ENCODE data around the gene MEOX2.

Gene MEOX2

DNA sequence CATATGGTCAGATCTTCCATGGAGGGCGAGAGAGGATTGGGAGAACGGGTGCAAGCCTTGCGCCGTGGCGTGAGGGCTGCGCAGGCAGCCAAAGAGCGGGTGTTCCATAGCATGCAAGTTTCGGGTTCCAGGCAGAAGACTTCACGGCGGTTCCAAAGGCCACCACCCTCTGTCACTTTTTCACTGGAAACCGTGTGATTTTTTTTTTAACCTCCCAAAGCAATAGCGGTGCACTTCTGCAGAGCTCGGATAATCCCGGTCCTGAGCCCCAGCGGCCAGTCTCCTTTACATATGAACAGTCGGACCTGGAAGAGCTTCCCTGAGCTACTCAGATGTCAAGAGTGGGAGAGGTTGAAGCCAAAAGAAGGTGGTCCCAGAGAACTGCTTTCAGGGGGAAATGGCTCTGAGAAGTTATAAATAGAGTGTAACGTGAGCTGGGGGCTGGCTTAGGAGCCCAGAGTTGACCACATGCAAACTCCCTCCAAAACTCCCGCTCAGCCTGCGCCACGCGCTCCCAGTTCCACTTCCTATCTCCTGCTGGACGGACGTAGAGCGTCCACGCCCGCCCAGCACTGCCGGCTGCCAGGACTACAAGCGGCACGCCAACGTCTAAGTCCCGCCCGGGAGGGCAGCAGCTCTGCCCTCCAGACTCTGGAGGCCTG, at the start of gene MEOX2:
TSS of gene MEOX2 (minus strand) at position 389 of the 662 bp plus-strand sequence. CDS start at position 108, 281 bp downstream.
- H3K4me3 ChIP-seq (ENCODE audit: low read depth, low read length), result peak within 1 kb of the TSS; percentile 63
- H3K9ac ChIP-seq (ENCODE audit: low read depth, low read length), result no peak within 1 kb of the TSS
- H3K9me3 ChIP-seq (ENCODE audit: control insufficient read depth, insufficient read depth, low read length), result no peaks in the 10 kb centered on the region
- H3K27ac ChIP-seq (ENCODE audit: low read depth, low read length), result no peak within 1 kb of the TSS
- H3K27me3 ChIP-seq (ENCODE audit: control insufficient read depth, insufficient read depth, low read length), result peaks cover 73% of the 10 kb centered on the region
- peaks cover 28% of the 10 kb centered on the region for H3K4me1 ChIP-seq (ENCODE audit: control insufficient read depth, insufficient read depth, low read length)
- no peaks in the 10 kb centered on the region for H3K36me3 ChIP-seq (ENCODE audit: control insufficient read depth, insufficient read depth, low read length)

- no peak overlapping the region for H3K9ac ChIP-seq (ENCODE audit: low read depth, low read length)
Observed at GRCh38 chr7:15729746-15730145, 43.3 kb upstream of the MEOX2 start.

DNA sequence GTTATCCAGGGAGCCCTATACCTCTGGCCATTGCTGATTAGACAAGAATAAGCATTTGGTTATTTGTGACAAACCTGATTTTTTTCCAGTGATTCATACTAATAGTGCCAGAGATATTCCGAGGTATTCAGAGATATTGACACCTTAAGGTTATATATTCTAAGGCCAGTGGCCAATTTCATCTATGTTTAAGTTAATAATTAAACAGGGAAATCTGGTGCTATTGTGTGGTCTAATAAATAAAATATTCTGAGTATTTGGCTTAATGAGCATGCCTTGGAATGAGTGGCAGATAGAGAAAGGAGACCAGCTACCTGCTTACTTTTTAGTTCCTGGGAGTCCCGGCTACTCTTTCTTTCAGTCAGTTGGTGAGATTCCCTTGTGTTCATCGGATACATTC, 38.6 kb upstream of the MEOX2 start:
- Histone ChIP-seq H3K27me3 (ENCODE audit: control insufficient read depth, insufficient read depth, low read length) (no peaks in the 10 kb centered on the region), H3K27ac (ENCODE audit: low read depth, low read length) (no peak overlapping the region), H3K9me3 (ENCODE audit: control insufficient read depth, insufficient read depth, low read length) (no peaks in the 10 kb centered on the region), H3K4me1 (ENCODE audit: control insufficient read depth, insufficient read depth, low read length) (peaks cover 20% of the 10 kb centered on the region), H3K4me3 (ENCODE audit: low read depth, low read length) (no peak overlapping the region), H3K36me3 (ENCODE audit: control insufficient read depth, insufficient read depth, low read length) (no peaks in the 10 kb centered on the region), H3K9ac (ENCODE audit: low read depth, low read length) (no peak overlapping the region)

More at GRCh38 chr7:15729746-15730145, 43.3 kb upstream of the MEOX2 start:
- H3K4me1 ChIP-seq (ENCODE audit: control insufficient read depth, insufficient read depth, low read length), result peaks cover 11% of the 10 kb centered on the region
- no peaks in the 10 kb centered on the region for H3K9me3 ChIP-seq (ENCODE audit: control insufficient read depth, insufficient read depth, low read length)
- H3K27me3 ChIP-seq (ENCODE audit: control insufficient read depth, insufficient read depth, low read length), result no peaks in the 10 kb centered on the region
- no peak overlapping the region for H3K27ac ChIP-seq (ENCODE audit: low read depth, low read length)
- no peak overlapping the region for H3K4me3 ChIP-seq (ENCODE audit: low read depth, low read length)
- H3K36me3 ChIP-seq (ENCODE audit: control insufficient read depth, insufficient read depth, low read length), result no peaks in the 10 kb centered on the region

- H3K9ac ChIP-seq (ENCODE audit: low read depth, low read length), result no peak overlapping the region
- no peaks in the 10 kb centered on the region for H3K36me3 ChIP-seq (ENCODE audit: control insufficient read depth, insufficient read depth, low read length)
- no peak overlapping the region for H3K4me3 ChIP-seq (ENCODE audit: low read depth, low read length)
- H3K27ac ChIP-seq (ENCODE audit: low read depth, low read length), result no peak overlapping the region
- H3K9me3 ChIP-seq (ENCODE audit: control insufficient read depth, insufficient read depth, low read length), result no peaks in the 10 kb centered on the region
- peaks cover 20% of the 10 kb centered on the region for H3K4me1 ChIP-seq (ENCODE audit: control insufficient read depth, insufficient read depth, low read length)
- no peaks in the 10 kb centered on the region for H3K27me3 ChIP-seq (ENCODE audit: control insufficient read depth, insufficient read depth, low read length)
Observed at GRCh38 chr7:15723841-15724240, 37.4 kb upstream of the MEOX2 start.

DNA sequence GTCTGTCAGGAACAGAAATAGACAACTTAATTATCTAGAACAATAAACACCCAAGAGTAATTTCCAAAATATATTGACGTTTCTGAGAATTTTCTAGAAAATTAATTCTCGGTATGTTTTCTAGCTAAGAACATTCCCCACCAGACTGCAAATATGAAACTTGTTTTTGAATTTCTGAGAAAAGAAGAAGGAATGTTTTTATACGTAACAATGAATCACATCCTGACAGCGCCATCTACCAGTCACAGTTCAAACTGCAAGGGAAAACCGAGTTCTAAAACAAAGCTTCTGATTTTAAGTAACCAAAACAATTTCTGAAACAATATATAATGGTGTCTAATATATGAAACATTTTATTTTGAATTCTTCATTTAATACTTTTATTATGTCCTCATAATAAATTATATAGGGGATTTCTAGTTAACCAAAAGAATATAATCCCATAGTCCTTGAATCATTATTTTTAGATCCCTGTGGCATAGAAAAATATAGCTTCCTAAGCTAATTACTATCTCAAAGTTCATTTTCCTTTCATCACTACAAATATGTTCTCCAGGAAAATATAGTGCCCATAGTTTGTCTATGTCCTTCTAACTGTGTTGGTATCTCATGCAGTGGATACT, 34.5 kb upstream of the MEOX2 start:
- Histone ChIP-seq H3K4me1 (ENCODE audit: control insufficient read depth, insufficient read depth, low read length) (peaks cover 20% of the 10 kb centered on the region), H3K27ac (ENCODE audit: low read depth, low read length) (no peak overlapping the region), H3K9me3 (ENCODE audit: control insufficient read depth, insufficient read depth, low read length) (no peaks in the 10 kb centered on the region), H3K9ac (ENCODE audit: low read depth, low read length) (no peak overlapping the region), H3K36me3 (ENCODE audit: control insufficient read depth, insufficient read depth, low read length) (no peaks in the 10 kb centered on the region), H3K27me3 (ENCODE audit: control insufficient read depth, insufficient read depth, low read length) (no peaks in the 10 kb centered on the region), H3K4me3 (ENCODE audit: low read depth, low read length) (no peak overlapping the region)

DNA sequence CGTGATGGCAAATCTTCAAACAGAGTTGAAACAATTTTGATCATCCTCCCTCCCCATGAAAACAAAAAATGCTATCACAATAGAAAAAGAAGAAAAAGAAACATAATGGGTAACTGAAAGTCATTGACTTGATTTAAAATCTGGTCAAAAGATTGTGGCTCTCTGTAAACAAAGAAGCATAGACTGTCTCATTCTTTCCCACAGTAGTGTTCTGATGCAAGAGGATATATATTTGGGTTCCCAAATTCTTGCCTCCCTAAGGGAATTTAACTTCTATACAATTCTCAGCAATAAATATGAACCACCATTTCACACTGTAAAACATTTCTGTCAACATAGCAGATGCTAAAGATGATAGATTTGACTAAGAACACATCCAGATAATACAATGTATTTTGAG, 32.8 kb upstream of the MEOX2 start:
- no peaks in the 10 kb centered on the region for H3K27me3 ChIP-seq (ENCODE audit: control insufficient read depth, insufficient read depth, low read length)
- H3K9me3 ChIP-seq (ENCODE audit: control insufficient read depth, insufficient read depth, low read length), result no peaks in the 10 kb centered on the region
- no peak overlapping the region for H3K27ac ChIP-seq (ENCODE audit: low read depth, low read length)
- H3K4me3 ChIP-seq (ENCODE audit: low read depth, low read length), result no peak overlapping the region
- no peak overlapping the region for H3K9ac ChIP-seq (ENCODE audit: low read depth, low read length)
- H3K36me3 ChIP-seq (ENCODE audit: control insufficient read depth, insufficient read depth, low read length), result no peaks in the 10 kb centered on the region
- peaks cover 5% of the 10 kb centered on the region; the same call in 1 of the 2 replicates for H3K4me1 ChIP-seq (ENCODE audit: control insufficient read depth, insufficient read depth, low read length)

DNA sequence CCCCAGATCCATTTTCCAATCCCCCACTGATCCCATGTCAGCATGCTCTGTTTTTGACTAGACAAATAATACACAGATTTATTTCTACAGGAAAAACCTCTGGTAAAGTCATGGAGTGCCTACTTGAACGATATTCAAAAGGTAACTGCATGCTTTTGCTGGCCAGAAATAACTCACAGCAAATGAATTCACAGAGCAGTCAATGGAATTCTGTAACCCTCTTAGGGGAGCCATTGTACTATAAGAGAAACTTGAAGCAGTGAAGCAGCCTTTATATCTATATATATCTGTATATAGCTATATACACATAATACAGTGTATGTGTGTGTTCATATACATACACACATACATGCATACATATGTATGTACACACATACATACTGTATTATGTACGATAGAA, 29.0 kb upstream of the MEOX2 start:
- H3K4me3 ChIP-seq (ENCODE audit: low read depth, low read length), result no peak overlapping the region
- no peaks in the 10 kb centered on the region for H3K9me3 ChIP-seq (ENCODE audit: control insufficient read depth, insufficient read depth, low read length)
- no peaks in the 10 kb centered on the region for H3K27me3 ChIP-seq (ENCODE audit: control insufficient read depth, insufficient read depth, low read length)
- H3K4me1 ChIP-seq (ENCODE audit: control insufficient read depth, insufficient read depth, low read length), result no peaks in the 10 kb centered on the region
- H3K9ac ChIP-seq (ENCODE audit: low read depth, low read length), result no peak overlapping the region
- no peak overlapping the region for H3K27ac ChIP-seq (ENCODE audit: low read depth, low read length)
- no peaks in the 10 kb centered on the region for H3K36me3 ChIP-seq (ENCODE audit: control insufficient read depth, insufficient read depth, low read length)

GRCh38 chr7:15709978-15710377, 23.5 kb upstream of the MEOX2 start:
- H3K27ac ChIP-seq (ENCODE audit: low read depth, low read length), result no peak overlapping the region
- H3K4me1 ChIP-seq (ENCODE audit: control insufficient read depth, insufficient read depth, low read length), result no peaks in the 10 kb centered on the region
- no peak overlapping the region for H3K9ac ChIP-seq (ENCODE audit: low read depth, low read length)
- H3K4me3 ChIP-seq (ENCODE audit: low read depth, low read length), result no peak overlapping the region
- no peaks in the 10 kb centered on the region for H3K9me3 ChIP-seq (ENCODE audit: control insufficient read depth, insufficient read depth, low read length)
- no peaks in the 10 kb centered on the region for H3K36me3 ChIP-seq (ENCODE audit: control insufficient read depth, insufficient read depth, low read length)
- H3K27me3 ChIP-seq (ENCODE audit: control insufficient read depth, insufficient read depth, low read length), result no peaks in the 10 kb centered on the region

DNA sequence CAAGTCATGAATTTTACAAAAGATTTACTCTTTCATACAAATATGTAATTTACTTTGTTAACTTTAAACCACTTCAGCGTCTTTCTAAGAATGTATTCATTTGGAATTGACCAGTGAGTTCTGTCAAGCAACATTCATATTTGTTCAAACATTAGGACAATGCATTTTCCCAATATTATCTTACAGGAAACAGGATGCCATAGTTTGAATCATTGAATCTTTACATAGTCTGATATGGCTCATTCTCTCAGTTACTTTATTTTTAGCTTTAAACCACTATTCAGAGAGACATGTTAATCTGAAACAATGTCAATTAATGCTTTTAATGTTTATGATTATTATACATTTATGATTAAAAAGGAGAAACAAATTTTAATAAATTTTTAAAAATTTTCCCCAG, 21.1 kb upstream of the MEOX2 start:
- H3K4me3 ChIP-seq (ENCODE audit: low read depth, low read length), result no peak overlapping the region
- H3K27ac ChIP-seq (ENCODE audit: low read depth, low read length), result no peak overlapping the region
- no peaks in the 10 kb centered on the region for H3K9me3 ChIP-seq (ENCODE audit: control insufficient read depth, insufficient read depth, low read length)
- H3K9ac ChIP-seq (ENCODE audit: low read depth, low read length), result no peak overlapping the region
- no peaks in the 10 kb centered on the region for H3K27me3 ChIP-seq (ENCODE audit: control insufficient read depth, insufficient read depth, low read length)
- peaks cover 5% of the 10 kb centered on the region for H3K4me1 ChIP-seq (ENCODE audit: control insufficient read depth, insufficient read depth, low read length)
- H3K36me3 ChIP-seq (ENCODE audit: control insufficient read depth, insufficient read depth, low read length), result no peaks in the 10 kb centered on the region

- Histone ChIP-seq H3K9ac (ENCODE audit: low read depth, low read length) (no peak overlapping the region), H3K9me3 (ENCODE audit: control insufficient read depth, insufficient read depth, low read length) (no peaks in the 10 kb centered on the region), H3K27me3 (ENCODE audit: control insufficient read depth, insufficient read depth, low read length) (no peaks in the 10 kb centered on the region), H3K27ac (ENCODE audit: low read depth, low read length) (no peak overlapping the region), H3K36me3 (ENCODE audit: control insufficient read depth, insufficient read depth, low read length) (no peaks in the 10 kb centered on the region), H3K4me3 (ENCODE audit: low read depth, low read length) (no peak overlapping the region), H3K4me1 (ENCODE audit: control insufficient read depth, insufficient read depth, low read length) (peaks cover 5% of the 10 kb centered on the region)
Observed at GRCh38 chr7:15703732-15704131, 17.2 kb upstream of the MEOX2 start.

- H3K36me3 ChIP-seq (ENCODE audit: control insufficient read depth, insufficient read depth, low read length), result no peaks in the 10 kb centered on the region
- peaks cover 23% of the 10 kb centered on the region for H3K27me3 ChIP-seq (ENCODE audit: control insufficient read depth, insufficient read depth, low read length)
- no peaks in the 10 kb centered on the region for H3K9me3 ChIP-seq (ENCODE audit: control insufficient read depth, insufficient read depth, low read length)
- H3K27ac ChIP-seq (ENCODE audit: low read depth, low read length), result no peak overlapping the region
- H3K9ac ChIP-seq (ENCODE audit: low read depth, low read length), result no peak overlapping the region
- H3K4me3 ChIP-seq (ENCODE audit: low read depth, low read length), result no peak overlapping the region
- peaks cover 17% of the 10 kb centered on the region for H3K4me1 ChIP-seq (ENCODE audit: control insufficient read depth, insufficient read depth, low read length)
Observed at GRCh38 chr7:15692501-15693020, 6.1 kb upstream of the MEOX2 start.

Measured in HUES48 (cell line).